IMR-90 (cell line): ENCODE data around the gene RUNX2. TPM values are rescaled to one million over a fixed set of nuclear protein-coding genes. Genes with fewer than 3 reads are reported as not detected.

Experiments used
- CHD1 ChIP-seq: IDR thresholded peaks from 2 replicates; pipeline ENCODE4 v1.6.1; 2012; ENCODE audit warnings: low read depth, low read length, improper control_type of control experiment
- ELK1 ChIP-seq: fragments of 150-350 bp; IDR thresholded peaks from 2 replicates; pipeline ENCODE4 v1.6.1; 2016; ENCODE audit warnings: low read depth, mild to moderate bottlenecking, low read length, moderate library complexity, borderline replicate concordance
- NFE2L2 ChIP-seq: fragments of 150-350 bp; IDR thresholded peaks from 2 replicates; pipeline ENCODE4 v1.6.1; 2016; ENCODE audit warnings: low read depth, mild to moderate bottlenecking, low read length
- RFX5 ChIP-seq: IDR thresholded peaks from 2 replicates; pipeline ENCODE4 v1.8.0; 2012; ENCODE audit warnings: low read depth, mild to moderate bottlenecking, low read length, moderate library complexity
- polyA plus RNA-seq, 3 experiments: library from polyadenylated mRNA; depleted of rRNA; stranded (reverse); fragments of >200 nt; gene quantifications; 2 replicates each; pipeline ENCODE4 v1.2.3, GENCODE V29; 2012; ENCODE audit warnings: low replicate concordance in 1 of 3
- total RNA-seq: library from RNA; depleted of rRNA; stranded (reverse); fragments of >200 nt; gene quantifications from 2 replicates; pipeline ENCODE4 v1.2.3, GENCODE V29; 2012

RUNX2 gene
- total and polyA plus RNA-seq, 2 of the 4 experiments (the other 2 are of a cell fraction), result 2.3 to 4.7 TPM

DNA sequence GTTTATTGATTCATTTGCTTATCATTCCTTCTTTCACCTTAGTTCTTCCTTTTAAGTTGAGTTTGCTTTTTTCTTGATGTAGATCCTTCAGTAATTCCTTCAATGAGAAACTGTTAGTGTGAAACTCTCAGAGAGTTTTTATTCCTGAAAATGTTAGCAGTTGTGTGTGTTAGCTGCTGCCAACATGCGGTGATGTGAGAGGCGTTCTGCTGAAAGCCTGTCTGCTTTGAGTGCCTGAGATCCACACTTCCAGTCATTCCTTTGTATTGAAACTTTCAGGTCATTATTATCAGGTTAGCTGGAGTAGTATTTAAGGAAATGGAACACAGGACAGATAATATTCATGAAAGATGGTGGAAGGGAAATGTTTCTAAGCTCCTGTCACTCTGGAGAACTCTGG is 119.6 kb downstream of the RUNX2 start (continued):
- no peak for TF ChIP-seq ELK1
- TF ChIP-seq RFX5, result no peak
- TF ChIP-seq NFE2L2, result no peak
- TF ChIP-seq CHD1, result no peak
